GM19025 (cell line): Measurements from ENCODE around the gene CPT1A.

Experiments used
- ATAC-seq: cut with Tn5 transposase; IDR thresholded peaks from one replicate; pipeline ENCODE4 v1.9.1; 2021; ENCODE audit warnings: mild to moderate bottlenecking, low read depth, moderate library complexity; ENCODE audit not compliant: unreplicated experiment

The CPT1A gene

GRCh38 chr11:68832476-68833181 is 9.1 kb downstream of the CPT1A start:
- ATAC-seq = no peak

DNA sequence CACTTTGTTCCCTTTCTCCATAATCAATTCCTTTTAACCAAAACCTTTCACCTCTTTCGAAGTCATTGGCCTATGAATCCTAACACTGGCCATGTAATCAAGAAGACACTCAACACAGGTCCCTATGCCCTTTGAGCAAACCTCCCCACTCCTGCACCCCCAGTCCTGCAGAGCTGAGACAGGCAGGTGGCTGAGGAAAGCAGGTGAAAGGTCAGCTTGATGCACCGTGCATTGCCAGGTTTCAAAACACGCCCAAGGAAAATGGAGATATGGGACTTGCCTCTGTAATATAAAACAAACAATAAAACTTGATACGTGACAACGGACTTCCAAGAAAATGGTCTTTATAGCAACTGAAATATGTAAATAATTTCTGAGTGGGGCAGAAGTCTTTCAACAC is 10.6 kb downstream of the CPT1A start:
- no peak for ATAC-seq

DNA sequence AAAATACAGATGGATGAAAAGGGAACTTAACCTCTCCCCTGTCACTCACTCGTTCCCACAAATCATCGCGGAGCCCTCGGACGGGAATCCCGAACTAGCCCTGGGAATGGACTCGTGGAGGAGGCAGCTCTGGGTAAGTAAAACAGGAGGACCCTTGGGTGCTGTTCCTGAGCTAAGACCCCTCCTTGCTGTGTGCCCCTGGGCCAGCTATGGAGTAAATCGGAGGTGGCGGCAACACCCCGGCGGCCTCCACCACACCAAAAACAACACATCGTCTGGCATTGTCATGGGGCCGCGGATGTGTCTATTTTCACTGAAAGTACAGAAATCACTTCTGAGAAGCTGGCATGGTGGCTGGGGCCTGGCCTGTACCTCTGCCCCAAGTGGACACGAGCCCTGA is 12.1 kb downstream of the CPT1A start:
- no peak for ATAC-seq

DNA sequence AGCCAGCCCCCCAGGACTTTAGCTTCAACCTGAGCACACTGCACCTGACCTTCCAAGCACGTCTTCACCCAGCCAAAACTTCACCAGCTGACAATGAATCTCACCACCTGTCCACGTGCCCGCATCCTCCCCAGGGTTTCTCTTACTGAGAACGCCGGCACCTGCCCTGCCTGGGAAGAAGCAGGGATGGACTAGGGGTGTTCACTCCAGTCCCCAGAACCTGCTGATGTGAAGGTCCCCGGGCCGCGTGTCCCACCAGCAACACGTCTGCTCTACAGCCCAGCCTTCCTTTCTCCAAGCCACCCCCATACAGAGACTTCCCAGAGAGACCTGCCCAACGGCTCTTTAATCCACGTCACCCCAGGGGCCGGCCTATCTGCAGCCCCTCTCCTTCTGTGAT is 12.8 kb downstream of the CPT1A start:
- no peak for ATAC-seq

- no peak for ATAC-seq
Measured at GRCh38 chr11:68828155-68828931, 13.4 kb downstream of the CPT1A start.

DNA sequence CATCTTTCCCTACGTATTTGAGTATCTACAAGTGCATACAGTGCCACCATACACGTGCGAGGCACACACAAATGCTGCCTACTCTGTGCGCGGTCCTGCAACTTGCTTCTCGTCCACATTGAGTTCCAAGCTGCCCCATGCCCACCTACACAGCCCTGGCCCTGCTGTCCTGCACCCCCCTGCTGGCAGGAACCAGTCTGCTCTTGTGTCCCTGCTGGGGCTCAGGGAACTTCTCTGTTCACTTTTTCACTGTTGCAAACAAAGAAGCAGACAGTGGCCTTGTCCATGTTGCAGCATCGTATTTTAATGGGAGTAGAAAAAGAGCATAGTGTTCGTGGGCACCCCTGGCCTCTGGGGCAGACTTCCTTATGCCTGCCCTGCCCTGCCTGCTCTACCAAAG is 14.0 kb downstream of the CPT1A start:
- ATAC-seq = no peak

GRCh38 chr11:68826726-68827125 is 15.0 kb downstream of the CPT1A start:
- ATAC-seq = no peak

DNA sequence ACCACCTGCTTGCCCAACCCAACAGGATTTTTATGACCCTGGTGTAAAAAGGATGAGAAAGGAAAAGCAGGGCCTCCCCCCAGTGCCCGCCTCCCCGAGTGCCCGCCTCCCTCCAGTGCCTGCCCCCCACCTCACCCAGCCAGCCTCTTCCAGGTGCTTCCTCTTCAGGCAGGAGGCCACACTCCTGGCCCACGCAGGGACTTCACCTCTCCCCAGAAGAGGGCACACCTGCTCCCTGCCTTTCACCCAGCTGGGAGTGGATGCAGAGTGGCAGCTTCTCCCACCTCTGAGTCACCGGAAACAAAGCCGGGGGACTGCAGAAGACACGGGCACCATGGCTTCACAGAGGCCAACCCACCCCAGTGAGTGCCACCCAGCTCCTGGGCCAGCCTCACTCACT is 16.1 kb downstream of the CPT1A start:
- ATAC-seq = no peak

- no peak for ATAC-seq
Measured at GRCh38 chr11:68822546-68822945, 19.2 kb downstream of the CPT1A start.

GRCh38 chr11:68821670-68822069 is 20.0 kb downstream of the CPT1A start:
- no peak for ATAC-seq

DNA sequence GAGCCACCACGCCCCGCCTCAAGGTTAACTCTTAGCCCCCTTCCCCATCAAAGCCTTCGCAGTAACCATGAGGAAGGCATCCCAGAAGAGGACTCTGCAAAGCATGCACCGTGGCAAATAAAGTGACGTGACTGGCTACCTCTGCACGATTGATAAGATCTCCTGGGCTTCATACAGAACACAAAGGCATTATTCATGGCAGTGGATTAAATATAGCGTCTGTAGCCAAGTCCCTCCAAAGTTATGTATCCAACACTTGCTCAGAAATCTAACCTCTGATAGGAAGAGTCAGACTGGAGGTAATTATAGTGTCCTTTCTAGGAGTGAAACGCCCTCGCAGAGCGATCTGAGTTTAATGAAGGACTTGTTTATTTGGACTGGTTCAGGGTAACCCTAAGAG is 22.4 kb downstream of the CPT1A start:
- ATAC-seq = no peak

DNA sequence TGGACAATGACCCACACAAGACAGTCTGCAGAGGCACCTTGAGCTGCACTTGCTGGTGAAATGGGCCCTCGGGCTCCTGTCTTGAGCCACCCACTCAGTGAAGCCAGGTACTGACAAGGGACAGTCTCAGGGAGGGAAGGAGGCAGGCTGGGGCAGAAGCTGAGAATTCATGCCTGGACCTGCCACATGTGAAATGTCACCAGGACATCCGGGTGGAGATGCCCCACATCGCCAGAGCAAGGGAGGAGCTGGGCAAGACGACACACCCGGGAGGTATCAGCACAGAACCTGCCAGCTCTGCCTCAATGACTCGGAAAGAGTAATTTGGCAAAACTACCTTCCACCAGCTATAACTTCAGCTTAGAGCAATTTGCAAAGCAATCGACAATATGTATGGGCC is 23.5 kb downstream of the CPT1A start:
- no peak for ATAC-seq

GRCh38 chr11:68817554-68817953 is 24.2 kb downstream of the CPT1A start:
- no peak for ATAC-seq

DNA sequence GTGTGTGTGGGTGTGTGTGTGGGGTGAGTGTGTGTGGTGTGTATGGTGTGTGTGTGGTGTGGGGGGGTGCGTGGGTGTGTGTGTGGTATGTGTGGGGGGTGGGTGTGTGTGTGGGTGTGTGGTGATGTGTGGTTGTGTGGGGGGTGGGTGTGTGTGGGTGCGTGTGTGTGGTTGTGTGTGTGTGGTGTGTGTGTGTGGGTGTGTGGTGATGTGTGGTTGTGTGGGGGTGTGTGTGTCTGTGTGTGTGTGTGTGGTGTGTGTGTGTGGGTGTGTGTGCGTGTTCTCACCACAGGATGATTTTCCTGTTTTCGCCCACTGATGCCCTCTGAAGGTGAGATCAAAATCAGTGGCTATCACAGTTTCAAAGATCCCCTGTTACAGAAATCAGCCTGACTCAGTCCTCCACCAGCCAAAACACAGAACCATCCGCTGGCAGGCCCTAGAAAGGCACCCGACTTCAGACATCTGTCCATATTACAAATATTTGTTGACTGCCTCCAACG is 24.7 kb downstream of the CPT1A start:
- no peak for ATAC-seq

DNA sequence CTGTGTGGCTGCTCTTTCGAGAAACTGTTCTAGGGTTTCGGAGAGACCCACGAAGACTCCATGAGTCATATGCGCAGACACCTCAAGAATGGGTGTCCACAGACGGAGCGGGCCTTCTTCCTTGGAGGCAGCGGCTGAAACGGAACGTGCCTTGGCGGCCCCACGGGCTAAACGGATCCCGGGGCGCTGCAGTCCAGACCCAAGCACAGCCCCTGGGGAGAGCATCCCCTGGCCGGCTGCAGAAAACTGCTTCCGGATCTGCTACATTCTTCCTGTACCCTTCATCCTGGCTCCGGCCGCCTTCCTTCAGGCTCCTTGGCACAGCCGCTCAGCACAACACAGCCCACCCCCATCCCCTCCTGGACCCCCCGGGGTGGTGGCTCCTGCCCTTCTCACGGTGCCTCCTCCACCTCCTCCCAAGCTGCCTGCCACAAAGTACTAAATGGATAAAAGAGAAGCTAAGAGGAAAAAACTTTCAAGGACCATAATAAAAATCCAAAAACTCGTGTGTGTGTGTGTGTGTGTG is 25.4 kb downstream of the CPT1A start:
- no peak for ATAC-seq

DNA sequence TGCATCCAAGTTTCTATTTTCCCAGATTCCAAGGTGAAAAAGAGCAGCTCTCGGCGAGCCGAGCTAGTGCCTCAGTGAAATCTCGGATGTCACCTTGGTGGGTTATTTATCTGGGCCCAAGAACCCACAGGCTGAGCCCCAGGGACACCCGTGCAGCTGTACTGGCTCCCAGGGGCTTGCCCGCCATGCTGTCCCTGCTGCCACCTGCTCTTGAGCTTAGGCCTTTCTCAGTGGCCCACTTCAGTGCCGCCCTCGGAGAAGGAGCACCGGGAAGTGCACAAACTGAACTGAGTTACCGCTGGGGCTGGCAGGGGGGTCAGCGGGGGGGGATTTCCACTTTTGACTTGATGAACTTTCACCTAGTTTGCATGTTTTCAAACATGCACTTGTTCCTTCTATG is 27.9 kb downstream of the CPT1A start:
- no peak for ATAC-seq

DNA sequence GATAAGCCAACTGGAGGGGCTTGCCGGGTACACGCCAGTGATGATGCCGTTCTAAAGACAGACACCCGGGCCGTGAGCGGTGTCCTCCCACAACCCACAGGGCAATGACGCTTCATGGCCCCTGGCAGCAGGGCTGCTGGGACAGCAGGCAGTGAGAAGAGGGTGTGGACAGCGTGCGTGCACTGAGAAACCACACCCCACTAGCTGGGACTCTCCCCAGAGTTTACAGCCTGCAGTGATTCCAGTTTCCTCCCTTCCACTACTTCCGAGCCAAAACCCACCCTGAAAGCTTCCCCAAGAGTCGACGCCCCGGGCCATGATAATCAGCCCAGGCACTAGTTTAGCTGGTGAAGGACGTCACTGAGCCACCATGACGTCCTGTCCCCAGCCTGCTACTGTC is 29.2 kb downstream of the CPT1A start:
- no peak for ATAC-seq

- ATAC-seq = no peak
Measured at GRCh38 chr11:68810164-68810563, 31.6 kb downstream of the CPT1A start.

GRCh38 chr11:68809506-68809905 is 32.2 kb downstream of the CPT1A start:
- no peak for ATAC-seq

- no peak for ATAC-seq
Measured at GRCh38 chr11:68808787-68809186, 32.9 kb downstream of the CPT1A start.

GRCh38 chr11:68806931-68807844 is 34.5 kb downstream of the CPT1A start:
- ATAC-seq = no peak
